IMR-90 (cell line): ENCODE results near the gene ANO10. TPM values are rescaled to one million over a fixed set of nuclear protein-coding genes. Genes with fewer than 3 reads are reported as not detected.

Experiments
- ATAC-seq: fragments of 200-7000 bp; cut with Tn5 transposase; 2 replicates; pipeline ENCODE4 v1.9.1; 2020; ENCODE audit warnings: low read depth, mild to moderate bottlenecking, moderate library complexity
- BruUV-seq: library from RNA; stranded (reverse); fragments of 400-500 nt; replicated peaks from 2 replicates; lab custom pipeline; 2021; lab: Mats Ljungman, UMichigan
- CTCF ChIA-PET: fragments of 300-600 bp; formaldehyde crosslinking; extraction: SDS; loops from one replicate; lab custom pipeline; 2021; ENCODE audit warnings: antibody characterized with exemption; lab: Yijun Ruan, JAX
- POLR2A ChIA-PET: fragments of 300-600 bp; sonication (Branson Sonifier 250); formaldehyde crosslinking; loops from one replicate; lab custom pipeline; 2022; ENCODE audit warnings: antibody characterized with exemption; ENCODE audit not compliant: unreplicated experiment; lab: Charles Lee
- DNase-seq: peaks from one replicate; pipeline ENCODE4 v3.0.0; 2013
- H2AFZ ChIP-seq: replicated peaks from 2 replicates; pipeline ENCODE3; 2013; ENCODE audit warnings: low read length, mild to moderate bottlenecking; ENCODE audit not compliant: poor library complexity
- H2AK5ac ChIP-seq: 2 replicates; pipeline ENCODE4 v1.6.1; 2013; ENCODE audit warnings: low read depth, low read length, inconsistent platforms
- H2AK9ac ChIP-seq: replicated peaks from 2 replicates; pipeline ENCODE3; 2013; ENCODE audit warnings: mild to moderate bottlenecking, low read depth, low read length, moderate library complexity; ENCODE audit not compliant: poor library complexity
- H2BK120ac ChIP-seq: 2 replicates; pipeline ENCODE4 v1.6.1; 2013; ENCODE audit warnings: low read depth, low read length, inconsistent platforms
- H2BK15ac ChIP-seq: 3 replicates; pipeline ENCODE4 v1.6.1; 2013; ENCODE audit warnings: low read depth, low read length, inconsistent platforms
- H2BK20ac ChIP-seq: 2 replicates; pipeline ENCODE4 v1.6.1; 2013; ENCODE audit warnings: low read depth, mild to moderate bottlenecking, inconsistent platforms, low read length, moderate library complexity
- H2BK5ac ChIP-seq: 2 replicates; pipeline ENCODE4 v1.6.1; 2013; ENCODE audit warnings: mild to moderate bottlenecking, low read depth, low read length, inconsistent platforms; ENCODE audit not compliant: poor library complexity, severe bottlenecking
- H3K14ac ChIP-seq: replicated peaks from 2 replicates; pipeline ENCODE4 v1.6.1; 2013; ENCODE audit warnings: low read depth, low read length, inconsistent platforms
- H3K18ac ChIP-seq: 2 replicates; pipeline ENCODE4 v1.6.1; 2013; ENCODE audit warnings: low read depth, low read length, control low read depth
- H3K23ac ChIP-seq: 2 replicates; pipeline ENCODE4 v1.6.1; 2013; ENCODE audit warnings: low read depth, low read length, inconsistent platforms
- H3K27ac ChIP-seq: 2 replicates; pipeline ENCODE4 v1.5.1; 2013; ENCODE audit warnings: mild to moderate bottlenecking, control low read depth, low read length; ENCODE audit not compliant: insufficient read depth
- H3K27me3 ChIP-seq: 2 replicates; pipeline ENCODE4 v1.6.1; 2013; ENCODE audit warnings: low read length; ENCODE audit not compliant: control insufficient read depth, insufficient read depth
- H3K36me3 ChIP-seq: 2 replicates; pipeline ENCODE4 v1.6.1; 2013; ENCODE audit warnings: low read length, mixed read lengths; ENCODE audit not compliant: control insufficient read depth, insufficient read depth
- H3K4ac ChIP-seq: 2 replicates; pipeline ENCODE4 v1.6.1; 2013; ENCODE audit warnings: low read depth, low read length, inconsistent platforms
- H3K4me1 ChIP-seq: 2 replicates; pipeline ENCODE4 v1.6.1; 2013; ENCODE audit warnings: low read length, mixed read lengths; ENCODE audit not compliant: control insufficient read depth, insufficient read depth
- H3K4me2 ChIP-seq: 2 replicates; pipeline ENCODE4 v1.6.1; 2013; ENCODE audit warnings: low read depth, mild to moderate bottlenecking, control low read depth, low read length, moderate library complexity
- H3K4me3 ChIP-seq: 2 replicates; pipeline ENCODE4 v1.5.1; 2013; ENCODE audit warnings: low read depth, mild to moderate bottlenecking, control low read depth, low read length, moderate library complexity; ENCODE audit not compliant: insufficient read depth
- H3K56ac ChIP-seq: 2 replicates; pipeline ENCODE4 v1.6.1; 2013; ENCODE audit warnings: low read length, inconsistent platforms; ENCODE audit not compliant: insufficient read depth; ENCODE audit errors: extremely low read depth
- H3K79me1 ChIP-seq, 2 experiments: 2 replicates each; pipeline ENCODE4 v1.6.1; 2013; ENCODE audit warnings: low read length in 2 of 2, inconsistent platforms in 1 of 2, low read depth in 1 of 2
- H3K9ac ChIP-seq: 2 replicates; pipeline ENCODE4 v1.6.1; 2013; ENCODE audit warnings: low read depth, low read length, control low read depth
- H3K9me1 ChIP-seq: 2 replicates; pipeline ENCODE4 v1.6.1; 2013; ENCODE audit warnings: low read length, inconsistent platforms; ENCODE audit not compliant: insufficient read depth
- H3K9me3 ChIP-seq: 2 replicates; pipeline ENCODE4 v1.6.1; 2013; ENCODE audit warnings: low read length; ENCODE audit not compliant: control insufficient read depth, insufficient read depth
- H4K20me1 ChIP-seq: 2 replicates; pipeline ENCODE4 v1.6.1; 2013; ENCODE audit warnings: low read length, inconsistent platforms; ENCODE audit not compliant: insufficient read depth
- H4K5ac ChIP-seq: 2 replicates; pipeline ENCODE4 v1.6.1; 2013; ENCODE audit warnings: mild to moderate bottlenecking, low read depth, low read length, control low read depth
- H4K8ac ChIP-seq, 2 experiments: 2 replicates each; pipeline ENCODE4 v1.6.1; 2013; ENCODE audit warnings: low read depth in 2 of 2, low read length in 2 of 2, control low read depth in 1 of 2, inconsistent platforms in 1 of 2
- H4K91ac ChIP-seq: 2 replicates; pipeline ENCODE4 v1.6.1; 2013; ENCODE audit warnings: low read depth, low read length, inconsistent platforms; ENCODE audit not compliant: insufficient read depth
- BHLHE40 ChIP-seq: fragments of 150-350 bp; IDR thresholded peaks from 2 replicates; pipeline ENCODE4 v1.6.1; 2016; ENCODE audit warnings: mild to moderate bottlenecking, low read depth, low read length
- CEBPB ChIP-seq: IDR thresholded peaks from 2 replicates; pipeline ENCODE4 v1.6.1; 2012; ENCODE audit warnings: low read depth, low read length, improper control_type of control experiment
- WGBS, 2 experiments: methylation state at CpG; one replicate each; pipeline versions ENCODE4 v1.1.5 to v1.1.7; 2013; ENCODE audit warnings: missing lambda C conversion rate in 2 of 2; ENCODE audit not compliant: insufficient read length in 1 of 2; ENCODE audit errors: extremely low coverage in 2 of 2; 5-methylcytosine and 5-hydroxymethylcytosine counted together
- dilution Hi-C: fragments of 300-500 bp; cut with HindIII; formaldehyde crosslinking; loops from one replicate; pipeline ENCODE4 v1.14.3; 2018; ENCODE audit warnings: low sequenced_read_pairs; ENCODE audit not compliant: unreplicated experiment
- in situ Hi-C: fragments of 300-500 bp; cut with MboI; formaldehyde crosslinking; loops from 3 replicates; pipeline ENCODE4 v1.14.3; 2019; ENCODE audit warnings: low sequenced_read_pairs, inconsistent platforms, mixed read lengths
- intact Hi-C: fragments of 100-400 bp; cut with micrococcal nuclease; formaldehyde crosslinking; loops from 2 replicates; pipeline ENCODE4 v1.10.0; 2022
- polyA plus RNA-seq, 3 experiments: library from polyadenylated mRNA; depleted of rRNA; stranded (reverse); fragments of >200 nt; gene quantifications; 2 replicates each; pipeline ENCODE4 v1.2.3, GENCODE V29; 2012; ENCODE audit warnings: low replicate concordance in 1 of 3
- total RNA-seq: library from RNA; depleted of rRNA; stranded (reverse); fragments of >200 nt; gene quantifications from 2 replicates; pipeline ENCODE4 v1.2.3, GENCODE V29; 2012

ANO10 gene
- total and polyA plus RNA-seq, 2 of the 4 experiments (the other 2 are of a cell fraction): 28.5 to 41.6 TPM

DNA sequence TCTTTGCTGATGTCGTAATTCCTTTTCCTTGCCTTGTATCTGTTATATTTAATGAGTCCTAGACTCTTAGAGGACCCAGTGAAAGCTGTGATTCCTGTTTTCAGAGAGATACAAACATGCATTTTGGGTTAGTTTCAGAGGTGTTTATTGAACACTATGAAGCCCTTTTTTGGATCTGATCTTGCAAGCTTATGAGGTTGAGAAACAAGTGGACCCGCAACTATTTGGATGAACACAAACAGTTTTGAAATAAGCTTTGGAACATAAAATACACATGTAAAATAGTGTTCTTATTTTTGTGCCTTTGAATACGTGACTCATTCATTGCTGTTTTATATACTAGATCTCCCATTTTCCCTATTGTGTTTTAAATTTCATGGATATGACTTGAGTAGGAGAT is 302.0 kb downstream of the ANO10 start:
- in situ Hi-C loops (no loop called here), intact Hi-C loops (no loop called here), dilution Hi-C loops (no loop called here)
- ChIA-PET POLR2A (no interaction called here), CTCF (interaction anchor here (0.6 kb wide), 1 partner anchor 10 kb away, joined by 5 read pairs; no protein-coding TSS in a partner anchor)
- Histone ChIP-seq H2BK5ac (no peak overlapping the region), H2AK9ac (no peak overlapping the region), H2BK15ac (no peak overlapping the region), H3K4me1 (peaks cover 8% of the 10 kb centered on the region), H4K91ac (no peak overlapping the region), H2BK120ac (no peak overlapping the region), H4K5ac (no peak overlapping the region), H4K8ac (no peak overlapping the region), H3K18ac (no peak overlapping the region), H2AK5ac (no peak overlapping the region), H3K27me3 (no peaks in the 10 kb centered on the region), H3K14ac (no peak overlapping the region), H3K23ac (no peak overlapping the region), H3K4me3 (no peak overlapping the region), H3K4ac (no peak overlapping the region), H3K27ac (no peak overlapping the region), H3K9me3 (no peaks in the 10 kb centered on the region), H2BK20ac (no peak overlapping the region), H3K4me2 (no peak overlapping the region), H4K20me1 (peaks cover 23% of the 10 kb centered on the region; the same call in 1 of the 2 replicates), H2AFZ (no peak overlapping the region), H3K9ac (no peak overlapping the region), H3K56ac (no peak overlapping the region), H3K79me1 (peaks cover 19 to 63% of the 10 kb centered on the region in 2 experiments), H3K9me1 (peaks cover 13% of the 10 kb centered on the region; the same call in 1 of the 2 replicates), H3K36me3 (peaks cover 3% of the 10 kb centered on the region)
- BruUV-seq: no TSS peak
- ATAC-seq (no peak), DNase-seq (no peak)
- WGBS, 2 experiments: no CpG with 5 or more reads among the region's 3 CpGs
- TF ChIP-seq CEBPB (0 out of 2 replicates have a peak, but pooled peaks have one; percentile 14), BHLHE40 (no peak)
